ENCODE results near the gene COX6B1.
"Not testable (repeated sequence)": the region's sequence is repeated elsewhere in the genome, so short reads cannot be mapped to it uniquely, and the experiment has no call there.

The COX6B1 gene

GRCh38 chr19:35648017-35648961, at the start of gene COX6B1:
TSS of gene COX6B1 (plus strand) at chr19:35648323. CDS start at chr19:35651244, 2,921 bp downstream.
- DNase-seq: peak; percentile 96 to 97

- DNase-seq: no peak
These were observed 46.2 kb upstream of the COX6B1 start for GRCh38 chr19:35601971-35602370.

- DNase-seq: not testable (repeated sequence)
These were observed 43.7 kb upstream of the COX6B1 start for GRCh38 chr19:35604436-35604835.

- not testable (repeated sequence) for DNase-seq
These were observed 41.0 kb upstream of the COX6B1 start for GRCh38 chr19:35607170-35607569.

- no peak for DNase-seq
These were observed 40.5 kb upstream of the COX6B1 start for GRCh38 chr19:35607661-35608060.

GRCh38 chr19:35608251-35608650, 39.9 kb upstream of the COX6B1 start:
- no peak for DNase-seq

GRCh38 chr19:35609851-35610353, 38.2 kb upstream of the COX6B1 start:
- peak; percentile 53 to 71 for DNase-seq

- DNase-seq: no peak
These were observed 35.9 kb upstream of the COX6B1 start for GRCh38 chr19:35612224-35612558.

- peak; percentile 95 for DNase-seq
These were observed 35.4 kb upstream of the COX6B1 start, which contains the start of gene HAUS5 for GRCh38 chr19:35612559-35613321. TSS of gene HAUS5 (plus strand) at chr19:35612735. CDS start at chr19:35612795, 60 bp downstream.

GRCh38 chr19:35613574-35613973, 34.5 kb upstream of the COX6B1 start:
- no peak for DNase-seq

- no peak for DNase-seq
These were observed 33.1 kb upstream of the COX6B1 start for GRCh38 chr19:35615036-35615435.

- DNase-seq: no peak
These were observed 29.3 kb upstream of the COX6B1 start for GRCh38 chr19:35618857-35619256.

- no peak for DNase-seq
These were observed 28.7 kb upstream of the COX6B1 start for GRCh38 chr19:35619290-35619923.

GRCh38 chr19:35620001-35620400, 28.1 kb upstream of the COX6B1 start:
- no peak for DNase-seq

- DNase-seq: no peak
These were observed 26.4 kb upstream of the COX6B1 start for GRCh38 chr19:35621708-35622107.

- DNase-seq: no peak
These were observed 25.4 kb upstream of the COX6B1 start for GRCh38 chr19:35622750-35623149.

- DNase-seq: no peak
These were observed 24.7 kb upstream of the COX6B1 start for GRCh38 chr19:35623327-35624010.

- DNase-seq: no peak
These were observed 19.9 kb upstream of the COX6B1 start for GRCh38 chr19:35628264-35628564.

- DNase-seq: peak; percentile 98 to 99
These were observed 19.4 kb upstream of the COX6B1 start, which contains the start of gene RBM42 for GRCh38 chr19:35628565-35629331. TSS of gene RBM42 (plus strand) at chr19:35629036. CDS start at chr19:35629154, 118 bp downstream.

GRCh38 chr19:35629332-35629633, 18.8 kb upstream of the COX6B1 start:
- DNase-seq: no peak

GRCh38 chr19:35633727-35634440, 14.2 kb upstream of the COX6B1 start:
- no peak for DNase-seq
